ENCODE results near the gene CFAP45. TPM values are rescaled to one million over a fixed set of nuclear protein-coding genes. Genes with fewer than 3 reads are reported as not detected.

CFAP45 gene
- total and polyA plus RNA-seq, 4 experiments from 2014 or later = 0.15 to 0.67 (median 0.52) TPM; not detected in 1

GRCh38 chr1:159883134-159883533 lies 16.8 kb downstream of the CFAP45 start:
- H3K27ac Mint-ChIP-seq = no peak overlapping the region
- no peaks in the 10 kb centered on the region for H3K36me3 ChIP-seq (ENCODE audit: insufficient read depth, low read length)
- H3K36me3 Mint-ChIP-seq = no peaks in the 10 kb centered on the region
- H3K27me3 Mint-ChIP-seq = no peaks in the 10 kb centered on the region
- H3K27me3 ChIP-seq (ENCODE audit: insufficient read depth, low read length) = no peaks in the 10 kb centered on the region
- H3K27ac ChIP-seq (ENCODE audit: low read depth, low read length) = no peak overlapping the region
- intact Hi-C loops (cut with micrococcal nuclease) = no loop called here
- no peak overlapping the region for H3K4me3 ChIP-seq (ENCODE audit: low read length in 2 of 2)
- H3K4me1 Mint-ChIP-seq = no peaks in the 10 kb centered on the region
- no peaks in the 10 kb centered on the region for H3K9me3 ChIP-seq (ENCODE audit: control insufficient read depth in 1 of 2, low read length in 2 of 2)
- H3K4me1 ChIP-seq (ENCODE audit: insufficient read depth, low read length) = peaks cover 16% of the 10 kb centered on the region
- ChIA-PET POLR2A (ENCODE audit: partially characterized antibody) (no interaction called here), CTCF (ENCODE audit: partially characterized antibody) (no interaction called here)
- no peak for DNase-seq
- H3K4me3 Mint-ChIP-seq = no peak overlapping the region
- H3K9me3 Mint-ChIP-seq = no peaks in the 10 kb centered on the region

GRCh38 chr1:159882527-159882862 lies 17.5 kb downstream of the CFAP45 start:
- H3K4me3 ChIP-seq (ENCODE audit: low read length in 2 of 2) = no peak overlapping the region
- intact Hi-C loops (cut with micrococcal nuclease) = no loop called here
- H3K9me3 ChIP-seq (ENCODE audit: control insufficient read depth in 1 of 2, low read length in 2 of 2) = no peaks in the 10 kb centered on the region
- ChIA-PET CTCF (ENCODE audit: partially characterized antibody) (interaction anchor here (1.1 kb wide), 2 partner anchors 8 to 126 kb away, joined by 3 to 6 read pairs; no protein-coding TSS in a partner anchor), POLR2A (ENCODE audit: partially characterized antibody) (no interaction called here)
- DNase-seq = no peak
- no peaks in the 10 kb centered on the region for H3K27me3 Mint-ChIP-seq
- peaks cover 16% of the 10 kb centered on the region for H3K4me1 ChIP-seq (ENCODE audit: insufficient read depth, low read length)
- no peaks in the 10 kb centered on the region for H3K36me3 ChIP-seq (ENCODE audit: insufficient read depth, low read length)
- H3K9me3 Mint-ChIP-seq = no peaks in the 10 kb centered on the region
- no peak overlapping the region for H3K27ac ChIP-seq (ENCODE audit: low read depth, low read length)
- H3K36me3 Mint-ChIP-seq = no peaks in the 10 kb centered on the region
- H3K4me3 Mint-ChIP-seq = no peak overlapping the region
- H3K4me1 Mint-ChIP-seq = no peaks in the 10 kb centered on the region
- H3K27ac Mint-ChIP-seq = no peak overlapping the region
- no peaks in the 10 kb centered on the region for H3K27me3 ChIP-seq (ENCODE audit: insufficient read depth, low read length)

GRCh38 chr1:159881622-159882526 lies 18.1 kb downstream of the CFAP45 start:
- Mint-ChIP-seq H3K36me3 (no peaks in the 10 kb centered on the region), H3K9me3 (no peaks in the 10 kb centered on the region), H3K4me3 (no peak overlapping the region), H3K4me1 (no peaks in the 10 kb centered on the region), H3K27me3 (no peaks in the 10 kb centered on the region), H3K27ac (no peak overlapping the region)
- no peaks in the 10 kb centered on the region for H3K27me3 ChIP-seq (ENCODE audit: insufficient read depth, low read length)
- H3K36me3 ChIP-seq (ENCODE audit: insufficient read depth, low read length) = no peaks in the 10 kb centered on the region
- DNase-seq = peak; percentile 35 to 60 (median 38)
- H3K4me1 ChIP-seq (ENCODE audit: insufficient read depth, low read length) = peaks cover 16% of the 10 kb centered on the region
- ChIA-PET CTCF (ENCODE audit: partially characterized antibody) (interaction anchor here (1.1 to 4.7 kb wide), 3 partner anchors 9 to 126 kb away, joined by 3 to 20 read pairs (median 6); no protein-coding TSS in a partner anchor), POLR2A (ENCODE audit: partially characterized antibody) (no interaction called here)
- H3K9me3 ChIP-seq (ENCODE audit: control insufficient read depth in 1 of 2, low read length in 2 of 2) = no peaks in the 10 kb centered on the region
- no peak overlapping the region for H3K4me3 ChIP-seq (ENCODE audit: low read length in 2 of 2)
- intact Hi-C loops (cut with micrococcal nuclease) = no loop called here
- H3K27ac ChIP-seq (ENCODE audit: low read depth, low read length) = no peak overlapping the region

- no peak overlapping the region for H3K27ac Mint-ChIP-seq
- H3K4me1 ChIP-seq (ENCODE audit: insufficient read depth, low read length) = peaks cover 16% of the 10 kb centered on the region
- ChIA-PET CTCF (ENCODE audit: partially characterized antibody) (interaction anchor here (2.7 to 4.7 kb wide), 2 partner anchors 82 to 127 kb away, joined by 6 to 20 read pairs; no protein-coding TSS in a partner anchor), POLR2A (ENCODE audit: partially characterized antibody) (no interaction called here)
- H3K36me3 Mint-ChIP-seq = no peaks in the 10 kb centered on the region
- no peaks in the 10 kb centered on the region for H3K9me3 Mint-ChIP-seq
- no peaks in the 10 kb centered on the region for H3K4me1 Mint-ChIP-seq
- H3K27me3 Mint-ChIP-seq = no peaks in the 10 kb centered on the region
- H3K27me3 ChIP-seq (ENCODE audit: insufficient read depth, low read length) = no peaks in the 10 kb centered on the region
- no peak for DNase-seq
- no peak overlapping the region for H3K4me3 Mint-ChIP-seq
- H3K4me3 ChIP-seq (ENCODE audit: low read length in 2 of 2) = no peak overlapping the region
- intact Hi-C loops (cut with micrococcal nuclease) = no loop called here
- no peaks in the 10 kb centered on the region for H3K9me3 ChIP-seq (ENCODE audit: control insufficient read depth in 1 of 2, low read length in 2 of 2)
- H3K36me3 ChIP-seq (ENCODE audit: insufficient read depth, low read length) = no peaks in the 10 kb centered on the region
- no peak overlapping the region for H3K27ac ChIP-seq (ENCODE audit: low read depth, low read length)
Observed at GRCh38 chr1:159880430-159880829, 19.5 kb downstream of the CFAP45 start.

- Histone ChIP-seq H3K4me1 (ENCODE audit: insufficient read depth, low read length) (peaks cover 16% of the 10 kb centered on the region), H3K4me3 (ENCODE audit: low read length in 2 of 2) (no peak overlapping the region), H3K9me3 (ENCODE audit: control insufficient read depth in 1 of 2, low read length in 2 of 2) (no peaks in the 10 kb centered on the region), H3K27ac (ENCODE audit: low read depth, low read length) (no peak overlapping the region), H3K27me3 (ENCODE audit: insufficient read depth, low read length) (no peaks in the 10 kb centered on the region), H3K36me3 (ENCODE audit: insufficient read depth, low read length) (no peaks in the 10 kb centered on the region)
- intact Hi-C loops (cut with micrococcal nuclease) = no loop called here
- no peak overlapping the region for H3K27ac Mint-ChIP-seq
- H3K36me3 Mint-ChIP-seq = no peaks in the 10 kb centered on the region
- POLR2A ChIA-PET (ENCODE audit: partially characterized antibody) = no interaction called here
- no peaks in the 10 kb centered on the region for H3K4me1 Mint-ChIP-seq
- H3K27me3 Mint-ChIP-seq = no peaks in the 10 kb centered on the region
- H3K9me3 Mint-ChIP-seq = no peaks in the 10 kb centered on the region
- CTCF ChIA-PET (ENCODE audit: partially characterized antibody) = interaction anchor here (0.6 to 4.7 kb wide), 3 partner anchors 81 to 128 kb away, joined by 3 to 20 read pairs (median 6); no protein-coding TSS in a partner anchor
- no peak overlapping the region for H3K4me3 Mint-ChIP-seq
- no peak for DNase-seq
Observed at GRCh38 chr1:159879977-159880376, 20.0 kb downstream of the CFAP45 start.

GRCh38 chr1:159879136-159879535 lies 20.8 kb downstream of the CFAP45 start:
- Mint-ChIP-seq H3K9me3 (no peaks in the 10 kb centered on the region), H3K27ac (no peak overlapping the region), H3K27me3 (no peaks in the 10 kb centered on the region), H3K4me3 (no peak overlapping the region), H3K36me3 (no peaks in the 10 kb centered on the region), H3K4me1 (no peaks in the 10 kb centered on the region)
- ChIA-PET POLR2A (ENCODE audit: partially characterized antibody) (no interaction called here), CTCF (ENCODE audit: partially characterized antibody) (interaction anchor here (0.6 to 4.7 kb wide), 5 partner anchors 14 to 128 kb away, joined by 3 to 20 read pairs (median 3); no protein-coding TSS in a partner anchor)
- Histone ChIP-seq H3K36me3 (ENCODE audit: insufficient read depth, low read length) (no peaks in the 10 kb centered on the region), H3K9me3 (ENCODE audit: control insufficient read depth in 1 of 2, low read length in 2 of 2) (no peaks in the 10 kb centered on the region), H3K27me3 (ENCODE audit: insufficient read depth, low read length) (no peaks in the 10 kb centered on the region), H3K4me3 (ENCODE audit: low read length in 2 of 2) (no peak overlapping the region), H3K27ac (ENCODE audit: low read depth, low read length) (no peak overlapping the region), H3K4me1 (ENCODE audit: insufficient read depth, low read length) (peaks cover 16% of the 10 kb centered on the region)
- no peak for DNase-seq
- intact Hi-C loops (cut with micrococcal nuclease) = no loop called here

- Mint-ChIP-seq H3K4me1 (no peaks in the 10 kb centered on the region), H3K36me3 (no peaks in the 10 kb centered on the region), H3K4me3 (no peak overlapping the region), H3K27ac (no peak overlapping the region), H3K9me3 (no peaks in the 10 kb centered on the region), H3K27me3 (no peaks in the 10 kb centered on the region)
- intact Hi-C loops (cut with micrococcal nuclease) = no loop called here
- no peak for DNase-seq
- Histone ChIP-seq H3K27me3 (ENCODE audit: insufficient read depth, low read length) (no peaks in the 10 kb centered on the region), H3K27ac (ENCODE audit: low read depth, low read length) (no peak overlapping the region), H3K9me3 (ENCODE audit: control insufficient read depth in 1 of 2, low read length in 2 of 2) (no peaks in the 10 kb centered on the region), H3K4me3 (ENCODE audit: low read length in 2 of 2) (no peak overlapping the region), H3K36me3 (ENCODE audit: insufficient read depth, low read length) (no peaks in the 10 kb centered on the region), H3K4me1 (ENCODE audit: insufficient read depth, low read length) (peaks cover 16% of the 10 kb centered on the region)
- CTCF ChIA-PET (ENCODE audit: partially characterized antibody) = interaction anchor here (1.5 to 4.7 kb wide), 2 partner anchors 15 to 79 kb away, joined by 3 to 20 read pairs; no protein-coding TSS in a partner anchor
- POLR2A ChIA-PET (ENCODE audit: partially characterized antibody) = no interaction called here
Observed at GRCh38 chr1:159877695-159878444, 22.1 kb downstream of the CFAP45 start.
